ENCODE results near the gene MAGIX.
"Not testable (repeated sequence)": the region's sequence is repeated elsewhere in the genome, so short reads cannot be mapped to it uniquely, and the experiment has no call there.

MAGIX gene

DNA sequence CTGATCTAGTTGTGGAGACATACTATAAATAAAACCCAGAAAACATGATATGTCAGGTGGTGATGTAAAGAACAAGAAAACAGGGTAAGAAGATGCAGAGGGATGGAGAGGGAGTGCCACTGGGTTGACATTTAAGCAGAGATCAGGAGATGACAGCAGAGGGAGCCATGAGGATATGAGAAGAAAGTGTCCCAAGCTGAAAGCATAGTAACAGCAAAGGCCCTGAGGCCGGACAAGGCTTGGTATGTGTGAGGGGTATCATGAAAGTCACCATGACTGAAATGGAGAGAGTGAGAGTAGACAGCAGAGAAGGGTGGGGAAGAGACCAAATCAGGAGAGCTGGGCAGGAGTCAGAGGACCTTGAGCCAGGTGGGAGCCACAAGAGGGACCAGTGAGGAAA is 42.5 kb upstream of the MAGIX start:
- no peak for ATAC-seq
- TF ChIP-seq ZFP30 (CRISPR knock-in tag; IDR thresholded peaks at IDR 0.05) = no peak
- TF ChIP-seq ISL1 (CRISPR knock-in tag; IDR thresholded peaks at IDR 0.05) = no peak
- no peak for TF ChIP-seq GLIS3 (CRISPR knock-in tag; IDR thresholded peaks at IDR 0.05)
- TF ChIP-seq PPARA (CRISPR knock-in tag; IDR thresholded peaks at IDR 0.05; ENCODE audit: borderline replicate concordance) = no peak
- TF ChIP-seq, protein P1, sequence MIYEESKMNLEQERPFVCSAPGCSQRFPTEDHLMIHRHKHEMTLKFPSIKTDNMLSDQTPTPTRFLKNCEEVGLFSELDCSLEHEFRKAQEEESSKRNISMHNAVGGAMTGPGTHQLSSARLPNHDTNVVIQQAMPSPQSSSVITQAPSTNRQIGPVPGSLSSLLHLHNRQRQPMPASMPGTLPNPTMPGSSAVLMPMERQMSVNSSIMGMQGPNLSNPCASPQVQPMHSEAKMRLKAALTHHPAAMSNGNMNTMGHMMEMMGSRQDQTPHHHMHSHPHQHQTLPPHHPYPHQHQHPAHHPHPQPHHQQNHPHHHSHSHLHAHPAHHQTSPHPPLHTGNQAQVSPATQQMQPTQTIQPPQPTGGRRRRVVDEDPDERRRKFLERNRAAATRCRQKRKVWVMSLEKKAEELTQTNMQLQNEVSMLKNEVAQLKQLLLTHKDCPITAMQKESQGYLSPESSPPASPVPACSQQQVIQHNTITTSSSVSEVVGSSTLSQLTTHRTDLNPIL (CRISPR knock-in tag; IDR thresholded peaks at IDR 0.05; ENCODE audit: low read depth) = no peak
- TF ChIP-seq ZNF70 (CRISPR knock-in tag; IDR thresholded peaks at IDR 0.05) = no peak
- TF ChIP-seq ESRRG (CRISPR knock-in tag; IDR thresholded peaks at IDR 0.05) = no peak
- TF ChIP-seq OSR1 (CRISPR knock-in tag; IDR thresholded peaks at IDR 0.05) = no peak
- no peak for TF ChIP-seq TSHZ2 (CRISPR knock-in tag; IDR thresholded peaks at IDR 0.05)
- TF ChIP-seq ZFP3 (CRISPR knock-in tag; IDR thresholded peaks at IDR 0.05) = no peak
- no peak for TF ChIP-seq RARB (CRISPR knock-in tag; IDR thresholded peaks at IDR 0.05)
- TF ChIP-seq, protein P2, sequence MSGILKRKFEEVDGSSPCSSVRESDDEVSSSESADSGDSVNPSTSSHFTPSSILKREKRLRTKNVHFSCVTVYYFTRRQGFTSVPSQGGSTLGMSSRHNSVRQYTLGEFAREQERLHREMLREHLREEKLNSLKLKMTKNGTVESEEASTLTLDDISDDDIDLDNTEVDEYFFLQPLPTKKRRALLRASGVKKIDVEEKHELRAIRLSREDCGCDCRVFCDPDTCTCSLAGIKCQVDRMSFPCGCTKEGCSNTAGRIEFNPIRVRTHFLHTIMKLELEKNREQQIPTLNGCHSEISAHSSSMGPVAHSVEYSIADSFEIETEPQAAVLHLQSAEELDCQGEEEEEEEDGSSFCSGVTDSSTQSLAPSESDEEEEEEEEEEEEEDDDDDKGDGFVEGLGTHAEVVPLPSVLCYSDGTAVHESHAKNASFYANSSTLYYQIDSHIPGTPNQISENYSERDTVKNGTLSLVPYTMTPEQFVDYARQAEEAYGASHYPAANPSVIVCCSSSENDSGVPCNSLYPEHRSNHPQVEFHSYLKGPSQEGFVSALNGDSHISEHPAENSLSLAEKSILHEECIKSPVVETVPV (CRISPR knock-in tag; IDR thresholded peaks at IDR 0.05) = no peak
- no peak for TF ChIP-seq CSDC2 (CRISPR knock-in tag; IDR thresholded peaks at IDR 0.05)
- no peak for TF ChIP-seq ZC3H10 (CRISPR knock-in tag; IDR thresholded peaks at IDR 0.05)

GRCh38 chrX:49122499-49122898 is 40.1 kb upstream of the MAGIX start:
- ATAC-seq = no peak
- TF ChIP-seq, protein P2 (CRISPR knock-in tag; IDR thresholded peaks at IDR 0.05) = no peak
- TF ChIP-seq SNAI2 (CRISPR knock-in tag; IDR thresholded peaks at IDR 0.05) = no peak
- TF ChIP-seq TCF4 (CRISPR knock-in tag; IDR thresholded peaks at IDR 0.05; ENCODE audit: borderline replicate concordance) = no peak
- TF ChIP-seq TOX (CRISPR knock-in tag; IDR thresholded peaks at IDR 0.05; ENCODE audit: borderline replicate concordance) = no peak
- no peak for TF ChIP-seq PPARA (CRISPR knock-in tag; IDR thresholded peaks at IDR 0.05; ENCODE audit: borderline replicate concordance)
- no peak for TF ChIP-seq GLIS3 (CRISPR knock-in tag; IDR thresholded peaks at IDR 0.05)
- no peak for TF ChIP-seq BACH2 (CRISPR knock-in tag; IDR thresholded peaks at IDR 0.05; ENCODE audit: borderline replicate concordance)
- no peak for TF ChIP-seq OSR1 (CRISPR knock-in tag; IDR thresholded peaks at IDR 0.05)
- TF ChIP-seq ZNF8 (CRISPR knock-in tag; IDR thresholded peaks at IDR 0.05) = no peak
- TF ChIP-seq ZC3H10 (CRISPR knock-in tag; IDR thresholded peaks at IDR 0.05) = no peak

- ATAC-seq = not testable (repeated sequence)
Measured at GRCh38 chrX:49127742-49128258, 34.8 kb upstream of the MAGIX start.

- ATAC-seq = no peak
- TF ChIP-seq ARNTL (CRISPR knock-in tag; IDR thresholded peaks at IDR 0.05; ENCODE audit: borderline replicate concordance, low read depth) (no peak), ZC3H10 (CRISPR knock-in tag; IDR thresholded peaks at IDR 0.05) (no peak), TOX (CRISPR knock-in tag; IDR thresholded peaks at IDR 0.05; ENCODE audit: borderline replicate concordance) (no peak), CSDC2 (CRISPR knock-in tag; IDR thresholded peaks at IDR 0.05) (no peak), GLIS3 (CRISPR knock-in tag; IDR thresholded peaks at IDR 0.05) (no peak), TCF4 (CRISPR knock-in tag; IDR thresholded peaks at IDR 0.05; ENCODE audit: borderline replicate concordance) (no peak), ZFP3 (CRISPR knock-in tag; IDR thresholded peaks at IDR 0.05) (no peak), TSHZ2 (CRISPR knock-in tag; IDR thresholded peaks at IDR 0.05) (no peak), ZNF565 (CRISPR knock-in tag; conservative IDR thresholded peaks at IDR 0.05; ENCODE audit: low read depth) (no peak), ZNF70 (CRISPR knock-in tag; IDR thresholded peaks at IDR 0.05) (no peak)
- TF ChIP-seq, protein P2 (CRISPR knock-in tag; IDR thresholded peaks at IDR 0.05) = no peak
Measured at GRCh38 chrX:49129427-49129826, 33.1 kb upstream of the MAGIX start.

GRCh38 chrX:49132275-49132674 is 30.3 kb upstream of the MAGIX start:
- not testable (repeated sequence) for ATAC-seq
